ENCODE data around the gene HES7. TPM values are rescaled to one million over a fixed set of nuclear protein-coding genes. Genes with fewer than 3 reads are reported as not detected.

The HES7 gene
- total and polyA plus RNA-seq, 9 of the 15 experiments (the other 6 are each of a cell fraction or from before 2014, with no cell fraction given), result 0.03 to 1.7 (median 0.14) TPM; not detected in 1

- no peak for TF ChIP-seq HOMEZ (CRISPR knock-in tag; IDR thresholded peaks at IDR 0.05)
- no peak for TF ChIP-seq AFF1 (IDR thresholded peaks at IDR 0.05; ENCODE audit: low read depth in 1 of 2, partially characterized antibody in 2 of 2)
- no peak for TF ChIP-seq HSF4 (CRISPR knock-in tag; IDR thresholded peaks at IDR 0.05; ENCODE audit: borderline replicate concordance)
- TF ChIP-seq KDM2B (CRISPR knock-in tag; IDR thresholded peaks at IDR 0.05), result no peak
- TF ChIP-seq MAFK (IDR thresholded peaks at IDR 0.05; ENCODE audit: low read length), result no peak; the same call in 1 of the 2 replicates
- no peak for TF ChIP-seq ZNF668 (CRISPR knock-in tag; IDR thresholded peaks at IDR 0.05)
- TF ChIP-seq MAFG (tag; conservative IDR thresholded peaks at IDR 0.05), result no peak
- TF ChIP-seq MED1 (CRISPR knock-in tag; IDR thresholded peaks at IDR 0.05; ENCODE audit: borderline replicate concordance), result no peak
- no peak for TF ChIP-seq ZNF232 (CRISPR knock-in tag; IDR thresholded peaks at IDR 0.05)
- peak; percentile 77 for TF ChIP-seq SMAD4 (CRISPR knock-in tag; conservative IDR thresholded peaks at IDR 0.05)
- peak; percentile 57 for TF ChIP-seq CTCFL (IDR thresholded peaks at IDR 0.05; ENCODE audit: borderline replicate concordance, insufficient read depth, low read depth, low read length, poor library complexity, severe bottlenecking)
- no peak for TF ChIP-seq ZNF57 (CRISPR knock-in tag; IDR thresholded peaks at IDR 0.05)
- peak; percentile 83 for TF ChIP-seq CREB1 (IDR thresholded peaks at IDR 0.05)
- peak; percentile 87; the same call in 1 of the 2 replicates for TF ChIP-seq CREB1 (CRISPR knock-in tag; IDR thresholded peaks at IDR 0.05)
- peak; percentile 17; the same call in 1 of the 2 replicates for TF ChIP-seq ZSCAN29 (IDR thresholded peaks at IDR 0.05)
- peak in 1 of 2 experiments; percentile 33; a peak in 1 of 4 replicates for TF ChIP-seq TBL1XR1 (IDR thresholded peaks at IDR 0.05; ENCODE audit: low read length in 2 of 2)
- TF ChIP-seq CCAR2 (IDR thresholded peaks at IDR 0.05; ENCODE audit: low read depth, low read length), result no peak
- peak in 2 of 3 experiments; percentile 48 to 55 for TF ChIP-seq YY1 (IDR thresholded peaks at IDR 0.05; ENCODE audit: borderline replicate concordance in 1 of 3, control insufficient read depth in 1 of 3, extremely low read depth in 1 of 3, insufficient read depth in 3 of 3, insufficient read length in 1 of 3, insufficient replicate concordance in 2 of 3, low read depth in 1 of 3, low read length in 2 of 3)
- TF ChIP-seq SNRNP70 (optimal IDR thresholded peaks at IDR 0.05; ENCODE audit: low read depth, low read length), result no peak
- TF ChIP-seq CBX1 (IDR thresholded peaks at IDR 0.05; ENCODE audit: low read depth), result no peak
Measured at GRCh38 chr17:8138672-8139371, 14.9 kb upstream of the HES7 start (continued).

Data from K562 (cell line).